BLaER1 treated with 17β-estradiol and CSF1 and Interleukin-3, amounts not matched to agents 10 nM and 100 nM (cell line): ENCODE results near the gene ATP11C.
"Not testable (repeated sequence)": the region's sequence is repeated elsewhere in the genome, so short reads cannot be mapped to it uniquely, and the experiment has no call there.

Experiments used
- H3K27ac ChIP-seq, 11 experiments: shearing (Covaris generic); formaldehyde crosslinking; 2 replicates each; pipeline ENCODE4 v1.8.1; 2022
- H3K27me3 ChIP-seq, 11 experiments: shearing (Covaris generic); formaldehyde crosslinking; 2 replicates each; pipeline ENCODE4 v1.8.1; 2022
- H3K36me3 ChIP-seq, 11 experiments: shearing (Covaris generic); formaldehyde crosslinking; 2 replicates each; pipeline ENCODE4 v1.8.1; 2022
- H3K4me1 ChIP-seq, 10 experiments: shearing (Covaris generic); formaldehyde crosslinking; 2 replicates each; pipeline ENCODE4 v1.8.1; 2022
- H3K4me2 ChIP-seq, 11 experiments: shearing (Covaris generic); formaldehyde crosslinking; 2 replicates each; pipeline ENCODE4 v1.8.1; 2022
- H3K4me3 ChIP-seq, 10 experiments: shearing (Covaris generic); formaldehyde crosslinking; 2 replicates each; pipeline ENCODE4 v1.8.1; 2022
- H3K9ac ChIP-seq, 11 experiments: shearing (Covaris generic); formaldehyde crosslinking; 2 replicates each; pipeline ENCODE4 v1.8.1; 2022
- H3K9me3 ChIP-seq, 11 experiments: shearing (Covaris generic); formaldehyde crosslinking; replicated peaks in 1 of 11; 2 replicates each; pipeline ENCODE4 v1.8.1; 2022
- H4K20me1 ChIP-seq, 11 experiments: shearing (Covaris generic); formaldehyde crosslinking; 2 replicates each; pipeline ENCODE4 v1.8.1; 2022
- Cebpa-rat ChIP-seq, 11 experiments: shearing (Covaris generic); IDR thresholded peaks; 2 replicates each; pipeline ENCODE4 v1.8.1; 2022

ATP11C gene

GRCh38 chrX:139965421-139965820, 32.6 kb upstream of the ATP11C start, which contains the start of gene CXorf66:
Gene CXorf66, minus strand, starts transcription at chrX:139965521. Its CDS starts 25 bp downstream, at chrX:139965496.
- Histone ChIP-seq H4K20me1 (no peaks in the 10 kb centered on the region), H3K27me3 (peaks cover 32 to 67% (median 56%) of the 10 kb centered on the region in 11 experiments), H3K36me3 (no peaks in the 10 kb centered on the region), H3K9ac (no peak within 1 kb of the TSS), H3K9me3 (peaks cover 0 to 12% (median 0%) of the 10 kb centered on the region in 11 experiments; a peak in 2 of 22 replicates), H3K4me2 (no peak within 1 kb of the TSS), H3K27ac (no peak within 1 kb of the TSS), H3K4me1 (no peaks in the 10 kb centered on the region), H3K4me3 (no peak within 1 kb of the TSS)
- no peak for TF ChIP-seq Cebpa-rat (IDR thresholded peaks at IDR 0.05)

GRCh38 chrX:139961091-139961490, 28.2 kb upstream of the ATP11C start:
- not testable (repeated sequence) for H3K4me2 ChIP-seq, H3K36me3 ChIP-seq, H3K4me3 ChIP-seq, H4K20me1 ChIP-seq, H3K27ac ChIP-seq, H3K9ac ChIP-seq, H3K4me1 ChIP-seq
- Histone ChIP-seq H3K27me3 (peaks cover 39 to 78% (median 68%) of the 10 kb centered on the region in 11 experiments), H3K9me3 (peaks cover 0 to 14% (median 0%) of the 10 kb centered on the region in 11 experiments; a peak in 1 of 22 replicates)

GRCh38 chrX:139949703-139950102, 16.9 kb upstream of the ATP11C start:
- peaks cover 42 to 92% (median 84%) of the 10 kb centered on the region in 11 experiments for H3K27me3 ChIP-seq

DNA sequence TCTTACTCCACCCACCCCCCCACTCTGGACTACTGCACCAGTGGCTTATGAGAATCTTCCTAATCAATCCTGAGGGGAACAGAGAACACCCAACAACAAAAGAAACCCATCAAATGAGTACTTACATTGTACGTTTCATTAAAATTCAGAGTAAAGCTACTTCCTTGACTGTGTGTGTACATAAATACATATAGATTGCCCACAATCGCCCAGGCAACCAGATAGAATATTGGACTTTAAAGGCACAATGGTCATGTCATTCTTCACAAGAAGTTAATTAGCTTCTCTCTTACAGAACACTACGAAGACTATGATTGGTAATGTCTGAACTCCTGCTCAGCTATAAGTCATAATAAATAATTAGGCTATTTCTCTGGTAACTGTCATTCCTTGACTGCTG, 12.2 kb upstream of the ATP11C start:
- Histone ChIP-seq H3K4me1 (no peaks in the 10 kb centered on the region), H3K27me3 (peaks cover 64 to 100% (median 97%) of the 10 kb centered on the region in 11 experiments), H3K9ac (no peak overlapping the region), H3K36me3 (no peaks in the 10 kb centered on the region), H3K4me3 (no peak overlapping the region), H3K27ac (no peak overlapping the region), H3K4me2 (no peak overlapping the region), H4K20me1 (no peaks in the 10 kb centered on the region), H3K9me3 (no peaks in the 10 kb centered on the region)
- TF ChIP-seq Cebpa-rat (IDR thresholded peaks at IDR 0.05) = no peak

More at GRCh38 chrX:139949703-139950102, 16.9 kb upstream of the ATP11C start:
- no peaks in the 10 kb centered on the region for H4K20me1 ChIP-seq
- H3K36me3 ChIP-seq = no peaks in the 10 kb centered on the region
- TF ChIP-seq Cebpa-rat (IDR thresholded peaks at IDR 0.05) = no peak
- H3K27ac ChIP-seq = no peak overlapping the region
- H3K4me1 ChIP-seq = no peaks in the 10 kb centered on the region
- no peak overlapping the region for H3K9ac ChIP-seq
- no peaks in the 10 kb centered on the region for H3K9me3 ChIP-seq
- H3K4me2 ChIP-seq = no peak overlapping the region
- H3K4me3 ChIP-seq = no peak overlapping the region

DNA sequence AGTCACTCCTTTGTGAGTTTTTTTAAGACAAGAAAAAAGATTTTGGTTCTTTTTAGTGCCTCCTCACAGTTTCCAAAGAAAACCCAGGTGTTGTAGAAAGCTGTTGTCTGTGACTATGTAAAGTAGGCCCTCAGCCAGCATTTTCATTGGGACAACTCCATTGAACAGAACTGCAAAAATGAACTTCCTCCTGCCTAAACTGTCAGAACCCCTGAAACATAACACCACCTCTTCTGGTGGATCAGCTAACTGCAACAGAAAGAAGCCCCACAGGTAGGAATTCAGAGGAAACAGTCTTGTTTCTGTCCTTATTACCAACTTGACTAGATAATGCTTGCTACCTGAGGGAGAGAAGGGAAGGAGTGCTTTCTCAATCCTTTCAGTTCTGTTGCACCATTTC, 3.4 kb upstream of the ATP11C start:
- Histone ChIP-seq H3K36me3 (no peaks in the 10 kb centered on the region), H3K9ac (no peak overlapping the region), H3K9me3 (peaks cover 0 to 14% (median 4%) of the 10 kb centered on the region in 11 experiments; a peak in 9 of 22 replicates), H3K4me3 (no peak overlapping the region), H3K4me1 (peaks cover 5 to 8% (median 6%) of the 10 kb centered on the region in 10 experiments; a peak in 16 of 20 replicates), H3K27ac (no peak overlapping the region), H3K27me3 (peaks cover 32 to 70% (median 57%) of the 10 kb centered on the region in 11 experiments), H4K20me1 (peaks cover 0 to 5% (median 0%) of the 10 kb centered on the region in 11 experiments; a peak in 5 of 22 replicates), H3K4me2 (no peak overlapping the region)
- no peak for TF ChIP-seq Cebpa-rat (IDR thresholded peaks at IDR 0.05)

DNA sequence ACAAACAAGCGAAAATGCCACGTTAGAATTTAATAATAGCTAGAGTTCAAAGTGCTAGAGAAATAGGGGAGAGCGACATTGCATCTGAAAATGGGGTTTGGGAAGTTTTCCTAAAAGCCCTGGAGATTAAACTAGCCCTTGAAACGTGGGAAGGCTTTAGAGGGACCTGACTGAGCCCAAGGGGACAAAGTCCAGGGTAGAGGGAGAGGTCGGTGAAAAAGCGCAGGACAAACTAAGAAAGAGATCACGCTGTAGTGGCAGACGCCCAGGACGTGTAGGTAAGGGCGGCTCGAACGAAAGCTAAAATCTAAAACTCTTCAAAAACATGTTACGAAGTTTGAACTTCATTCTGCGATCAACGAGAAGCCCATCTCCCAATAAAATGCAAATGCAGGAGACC, 1.1 kb upstream of the ATP11C start:
- H3K27ac ChIP-seq = peak overlapping the region; percentile 65 to 96 (median 94); a peak in 21 of 22 replicates
- H3K27me3 ChIP-seq = peaks cover 33 to 70% (median 57%) of the 10 kb centered on the region in 11 experiments

GRCh38 chrX:139932073-139932900, 566 bp downstream of the ATP11C start:
- Histone ChIP-seq H3K4me3 (peak overlapping the region; percentile 69 to 82 (median 78)), H3K9me3 (peaks cover 0 to 17% (median 4%) of the 10 kb centered on the region in 11 experiments; a peak in 9 of 22 replicates), H3K27ac (peak overlapping the region; percentile 90 to 96 (median 94))

More for the DNA sequence above, 1.1 kb upstream of the ATP11C start:
- no peak for TF ChIP-seq Cebpa-rat (IDR thresholded peaks at IDR 0.05)
- no peaks in the 10 kb centered on the region for H3K36me3 ChIP-seq
- peak overlapping the region; percentile 51 to 77 (median 60) for H3K4me2 ChIP-seq
- H3K4me1 ChIP-seq = peaks cover 15 to 21% (median 17%) of the 10 kb centered on the region in 10 experiments; a peak in 18 of 20 replicates
- H4K20me1 ChIP-seq = peaks cover 4 to 29% (median 19%) of the 10 kb centered on the region in 11 experiments; a peak in 19 of 22 replicates
- H3K9me3 ChIP-seq = peaks cover 0 to 17% (median 4%) of the 10 kb centered on the region in 11 experiments; a peak in 9 of 22 replicates
- H3K4me3 ChIP-seq = peak overlapping the region; percentile 62 to 82 (median 78)
- H3K9ac ChIP-seq = peak overlapping the region; percentile 76 to 97 (median 94)

DNA sequence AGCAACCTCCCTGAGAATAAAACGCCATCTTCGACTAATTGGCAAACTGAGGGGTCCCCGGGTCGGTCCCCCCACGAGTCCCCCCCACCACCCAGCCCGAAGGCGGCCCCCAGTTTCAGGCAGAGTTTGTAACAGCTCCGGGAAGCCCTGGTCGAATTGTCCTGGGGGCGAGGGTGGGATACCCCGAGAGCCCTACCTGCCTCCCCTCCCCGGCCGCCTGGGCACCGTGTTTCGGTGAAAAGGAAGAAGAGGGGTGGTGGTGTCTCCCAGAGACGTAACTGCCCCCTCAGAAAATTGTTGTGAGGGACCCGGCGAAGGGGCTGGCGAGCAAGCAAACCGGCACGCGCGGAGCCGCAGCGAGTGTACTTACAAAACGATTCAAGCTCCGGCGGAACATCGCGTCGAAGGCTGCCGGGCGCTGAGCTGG, 1.2 kb downstream of the ATP11C start:
- no peak for TF ChIP-seq Cebpa-rat (IDR thresholded peaks at IDR 0.05)
- Histone ChIP-seq H3K27ac (peak overlapping the region; percentile 90 to 96 (median 94); a peak in 21 of 22 replicates), H4K20me1 (peaks cover 14 to 51% (median 40%) of the 10 kb centered on the region in 11 experiments; a peak in 19 of 22 replicates), H3K4me2 (peak overlapping the region; percentile 56 to 82 (median 68)), H3K9me3 (peaks cover 0 to 17% (median 4%) of the 10 kb centered on the region in 11 experiments; a peak in 9 of 22 replicates), H3K27me3 (peaks cover 47 to 77% (median 58%) of the 10 kb centered on the region in 11 experiments), H3K36me3 (no peaks in the 10 kb centered on the region), H3K4me3 (peak overlapping the region; percentile 69 to 82 (median 78)), H3K9ac (peak overlapping the region; percentile 92 to 97 (median 94)), H3K4me1 (peaks cover 15 to 21% (median 18%) of the 10 kb centered on the region in 10 experiments; a peak in 18 of 20 replicates)

More at GRCh38 chrX:139932073-139932900, 566 bp downstream of the ATP11C start:
- Histone ChIP-seq H3K36me3 (no peaks in the 10 kb centered on the region), H3K4me2 (peak overlapping the region; percentile 7 to 82 (median 62); a peak in 20 of 22 replicates), H4K20me1 (peaks cover 9 to 45% (median 34%) of the 10 kb centered on the region in 11 experiments; a peak in 19 of 22 replicates), H3K9ac (peak overlapping the region; percentile 92 to 97 (median 94)), H3K4me1 (peaks cover 15 to 21% (median 17%) of the 10 kb centered on the region in 10 experiments; a peak in 18 of 20 replicates), H3K27me3 (peaks cover 47 to 77% (median 58%) of the 10 kb centered on the region in 11 experiments)
- TF ChIP-seq Cebpa-rat (IDR thresholded peaks at IDR 0.05) = no peak
